GM12878 (cell line): ENCODE results near the gene HGS.
A peak's percentile ranks its signal among the peaks of the same experiment; 100 is the strongest.
"Not testable (repeated sequence)": the region's sequence is repeated elsewhere in the genome, so short reads cannot be mapped to it uniquely, and the experiment has no call there.

Experiments
- ATF7 ChIP-seq: fragments of 450-650 bp; IDR thresholded peaks from 2 replicates; pipeline ENCODE4 v1.6.1; 2016; ENCODE audit warnings: low read depth, mild to moderate bottlenecking
- CREM ChIP-seq: IDR thresholded peaks from 2 replicates; pipeline ENCODE4 v1.6.1; 2014; ENCODE audit warnings: antibody characterized with exemption, low read depth
- CTCF ChIP-seq, 3 experiments: IDR thresholded peaks in 2 of 3; conservative IDR thresholded peaks in 1 of 3; 2 replicates each; pipeline ENCODE4 v1.5.1; 2011; ENCODE audit warnings: low read depth in 3 of 3, low read length in 3 of 3, mild to moderate bottlenecking in 3 of 3, control low read depth in 2 of 3, moderate library complexity in 2 of 3, inconsistent platforms in 1 of 3, mixed read lengths in 1 of 3; ENCODE audit not compliant: control insufficient read depth in 2 of 3, insufficient read depth in 1 of 3; ENCODE audit errors: extremely low read depth in 1 of 3
- JUND ChIP-seq: IDR thresholded peaks from 2 replicates; pipeline ENCODE4 v1.6.1; 2012; ENCODE audit warnings: low read depth, mild to moderate bottlenecking, low read length, improper control_type of control experiment, moderate library complexity
- MYB ChIP-seq: fragments of 150-350 bp; IDR thresholded peaks from 2 replicates; pipeline ENCODE4 v1.6.1; 2014; ENCODE audit warnings: mild to moderate bottlenecking, low read depth, low read length, borderline replicate concordance
- NFYB ChIP-seq: IDR thresholded peaks from 2 replicates; pipeline ENCODE4 v1.6.1; 2011; ENCODE audit warnings: low read depth, mild to moderate bottlenecking, low read length, improper control_type of control experiment, moderate library complexity; ENCODE audit not compliant: insufficient read depth
- NRF1 ChIP-seq: conservative IDR thresholded peaks from 2 replicates; pipeline ENCODE4 v1.6.1; 2011; ENCODE audit warnings: mild to moderate bottlenecking, low read depth, low read length, improper control_type of control experiment
- YBX1 ChIP-seq: fragments of 450-650 bp; IDR thresholded peaks from 2 replicates; pipeline ENCODE4 v1.6.1; 2016; ENCODE audit warnings: antibody characterized with exemption
- ZBED1 ChIP-seq: IDR thresholded peaks from 2 replicates; pipeline ENCODE4 v1.6.1; 2016; ENCODE audit warnings: borderline replicate concordance
- ZBTB40 ChIP-seq: fragments of 450-650 bp; IDR thresholded peaks from 2 replicates; pipeline ENCODE4 v1.6.1; 2016; ENCODE audit warnings: mild to moderate bottlenecking, moderate library complexity, borderline replicate concordance
- ZNF274 ChIP-seq: IDR thresholded peaks from one replicate; pipeline ENCODE4 v1.8.0; 2011; ENCODE audit not compliant: insufficient read length, insufficient read depth

GRCh38 chr17:81675515-81676221 lies 8.1 kb upstream of the HGS start:
- TF ChIP-seq MYB, YBX1, CREM, NFYB, ZNF274, ATF7, ZBED1, JUND, ZBTB40, NRF1: not testable (repeated sequence)
- TF ChIP-seq CTCF (IDR thresholded peaks at IDR 0.05 in 2 of 3, conservative IDR thresholded peaks at IDR 0.05 in 1 of 3; ENCODE audit: control insufficient read depth in 2 of 3, extremely low read depth in 1 of 3, insufficient read depth in 1 of 3, low read depth in 3 of 3, low read length in 3 of 3): peak; percentile 27 to 44 (median 27); a peak in 4 of 6 replicates
